ENCODE measurements around the gene FBXL22.

Gene FBXL22

GRCh38 chr15:63597038-63597790 lies at the start of gene FBXL22:
TSS of gene FBXL22 (plus strand) at chr15:63597387. CDS start at chr15:63597393, 6 bp downstream.
- no peak for DNase-seq

- no peak for DNase-seq
Observed at GRCh38 chr15:63551400-63551799, 45.8 kb upstream of the FBXL22 start.

GRCh38 chr15:63553388-63553791 lies 43.8 kb upstream of the FBXL22 start:
- peak; percentile 45 for DNase-seq

GRCh38 chr15:63554337-63554927 lies 42.8 kb upstream of the FBXL22 start:
- DNase-seq, result no peak

GRCh38 chr15:63555507-63555906 lies 41.7 kb upstream of the FBXL22 start:
- DNase-seq, result no peak

- no peak for DNase-seq
Observed at GRCh38 chr15:63556246-63556645, 40.9 kb upstream of the FBXL22 start.

GRCh38 chr15:63556736-63557135 lies 40.5 kb upstream of the FBXL22 start:
- DNase-seq, result no peak

GRCh38 chr15:63559753-63560152 lies 37.4 kb upstream of the FBXL22 start:
- DNase-seq, result no peak

- DNase-seq, result no peak
Observed at GRCh38 chr15:63560741-63561448, 36.3 kb upstream of the FBXL22 start.

GRCh38 chr15:63564093-63564492 lies 33.1 kb upstream of the FBXL22 start:
- DNase-seq, result no peak

- no peak for DNase-seq
Observed at GRCh38 chr15:63565536-63566186, 31.5 kb upstream of the FBXL22 start.

- DNase-seq, result no peak
Observed at GRCh38 chr15:63572749-63573464, 24.3 kb upstream of the FBXL22 start.

- no peak for DNase-seq
Observed at GRCh38 chr15:63573533-63573932, 23.7 kb upstream of the FBXL22 start.

- DNase-seq, result no peak
Observed at GRCh38 chr15:63575312-63575711, 21.9 kb upstream of the FBXL22 start.

- no peak for DNase-seq
Observed at GRCh38 chr15:63576441-63576840, 20.7 kb upstream of the FBXL22 start.

- DNase-seq, result no peak
Observed at GRCh38 chr15:63582179-63582578, 15.0 kb upstream of the FBXL22 start.

GRCh38 chr15:63582718-63583426 lies 14.3 kb upstream of the FBXL22 start:
- DNase-seq, result peak; percentile 67

GRCh38 chr15:63586790-63587189 lies 10.4 kb upstream of the FBXL22 start:
- no peak for DNase-seq

GRCh38 chr15:63587527-63587926 lies 9.7 kb upstream of the FBXL22 start:
- no peak for DNase-seq

GRCh38 chr15:63588826-63589225 lies 8.4 kb upstream of the FBXL22 start:
- DNase-seq, result no peak

- DNase-seq, result no peak
Observed at GRCh38 chr15:63593705-63594671, 3.2 kb upstream of the FBXL22 start.

Data from amniotic stem cell (primary cell).